ENCODE measurements around the gene CARMIL1.

The CARMIL1 gene

DNA sequence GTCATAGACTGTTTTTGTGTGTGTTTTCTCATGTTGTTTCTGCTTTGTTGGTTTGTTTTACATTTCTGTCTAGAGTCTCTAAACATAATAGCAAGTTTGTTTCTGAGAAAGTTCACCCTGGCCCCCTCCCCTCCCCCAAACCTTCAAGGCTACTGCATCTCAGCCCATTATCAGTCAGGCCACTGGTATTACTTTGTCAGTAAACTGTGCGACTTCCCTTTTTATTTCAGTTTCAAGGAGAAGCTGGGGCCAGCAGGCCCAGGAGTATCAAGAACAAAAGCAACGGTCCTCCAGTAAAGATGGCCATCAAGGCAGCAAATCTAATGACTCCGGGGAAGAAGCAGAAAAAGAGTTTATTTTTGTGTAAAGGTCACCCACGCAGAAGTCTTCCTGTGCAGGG is 340.0 kb downstream of the CARMIL1 start:
- no peak for DNase-seq (ENCODE audit: low read depth)

GRCh38 chr6:25620391-25620790 is 341.2 kb downstream of the CARMIL1 start:
- DNase-seq (ENCODE audit: low read depth) = no peak

DNA sequence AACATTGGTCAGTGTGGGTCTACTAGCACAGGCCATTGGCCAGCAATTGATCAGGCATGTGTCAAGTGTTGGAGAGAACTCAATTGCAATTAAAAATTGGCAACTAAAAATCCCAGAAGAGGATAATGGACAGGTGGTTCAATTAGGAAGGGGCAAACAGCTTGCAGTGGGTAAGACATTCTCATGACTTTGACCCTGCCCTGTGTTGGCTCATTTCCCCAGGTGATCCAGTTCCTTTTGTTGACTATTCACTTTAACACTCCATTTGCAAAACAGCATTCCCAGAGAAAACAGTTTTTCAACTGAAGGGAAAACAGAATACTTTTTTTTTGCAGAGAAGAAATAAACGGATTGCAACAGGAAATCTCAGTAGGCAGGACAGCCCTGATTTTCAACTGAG is 343.9 kb downstream of the CARMIL1 start:
- DNase-seq (ENCODE audit: low read depth) = no peak

DNA sequence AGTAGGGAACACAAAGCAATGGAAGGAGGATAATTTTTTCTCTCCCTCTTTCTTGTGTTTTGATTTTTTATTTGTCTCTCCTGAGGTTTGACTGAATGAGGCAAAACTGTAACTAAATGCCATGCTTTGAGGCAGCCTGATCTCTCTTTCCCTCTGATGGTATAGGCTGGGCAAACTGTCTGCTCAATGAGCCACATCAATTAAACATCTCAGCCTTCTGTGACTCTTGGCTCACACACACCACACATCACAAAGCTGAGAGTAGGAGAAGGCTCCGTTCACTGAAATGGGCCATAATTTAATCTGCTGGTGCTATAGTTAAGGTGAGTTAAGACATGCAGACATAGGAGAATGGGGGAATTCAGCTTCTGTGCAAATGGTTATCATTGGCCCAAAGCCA is 344.7 kb downstream of the CARMIL1 start:
- DNase-seq (ENCODE audit: low read depth) = no peak

- DNase-seq (ENCODE audit: low read depth) = no peak
Measured at GRCh38 chr6:25627001-25627400, 347.8 kb downstream of the CARMIL1 start.

- DNase-seq (ENCODE audit: low read depth) = no peak
Measured at GRCh38 chr6:25628471-25629197, 349.5 kb downstream of the CARMIL1 start.

GRCh38 chr6:25629198-25629576 is 350.0 kb downstream of the CARMIL1 start:
- no peak for DNase-seq (ENCODE audit: low read depth)

DNA sequence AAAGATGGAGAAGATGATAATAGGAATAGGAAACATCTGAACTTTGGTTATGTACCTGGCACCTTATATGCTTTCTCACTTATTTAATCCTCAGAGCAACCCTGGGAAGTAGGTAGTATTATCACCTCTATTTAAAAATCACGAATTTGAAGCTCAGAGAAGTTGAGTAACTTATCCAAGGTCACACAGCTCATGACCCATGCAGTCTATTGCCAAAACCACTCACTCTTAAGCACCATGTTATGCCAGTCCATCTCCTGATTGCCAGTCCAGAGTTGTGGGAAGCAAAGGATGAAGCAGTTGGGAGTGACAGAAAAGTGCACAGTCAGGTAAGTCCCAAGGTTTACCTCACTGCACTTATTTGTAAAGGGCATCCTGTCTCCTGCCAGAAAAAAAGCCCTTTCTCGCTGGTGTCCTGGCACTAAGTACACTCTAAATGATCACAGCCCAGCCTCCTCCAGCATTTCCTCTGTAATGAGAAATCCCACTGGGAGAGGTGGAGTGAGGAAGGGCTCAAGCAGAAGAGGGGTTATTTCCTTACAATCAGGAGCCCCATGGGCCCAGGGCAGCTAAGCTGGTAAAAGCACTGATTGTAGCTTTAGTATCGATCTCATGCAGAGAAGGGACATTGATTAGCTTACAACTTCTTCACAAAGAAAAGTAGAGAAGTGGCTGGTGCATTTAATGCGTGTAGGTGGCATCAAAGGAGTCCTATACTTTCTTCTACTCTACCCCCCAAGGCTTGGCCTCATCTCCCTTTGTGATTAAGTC is 351.5 kb downstream of the CARMIL1 start:
- DNase-seq (ENCODE audit: low read depth) = no peak

DNA sequence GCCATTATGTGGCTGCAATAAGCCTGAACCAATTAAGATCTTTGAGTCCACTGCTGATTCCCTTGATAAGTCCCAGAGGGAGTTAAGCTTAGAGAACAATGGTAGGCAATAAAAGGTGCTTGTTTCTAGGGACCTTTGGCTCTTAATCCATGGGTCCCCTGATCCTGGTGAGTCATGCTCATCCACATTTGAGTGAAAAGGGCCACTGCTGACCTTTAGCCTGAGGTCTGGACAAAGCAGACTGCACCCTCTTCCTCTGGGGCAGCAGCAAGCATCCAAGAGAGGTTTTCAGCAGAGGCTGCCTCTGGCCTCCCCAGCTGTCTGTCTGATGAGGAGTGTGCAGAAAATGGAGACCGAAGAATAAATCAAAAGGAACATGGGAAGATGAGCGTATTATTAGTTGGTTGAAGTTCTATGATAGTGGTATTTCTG is 356.7 kb downstream of the CARMIL1 start:
- no peak for DNase-seq (ENCODE audit: low read depth)

DNA sequence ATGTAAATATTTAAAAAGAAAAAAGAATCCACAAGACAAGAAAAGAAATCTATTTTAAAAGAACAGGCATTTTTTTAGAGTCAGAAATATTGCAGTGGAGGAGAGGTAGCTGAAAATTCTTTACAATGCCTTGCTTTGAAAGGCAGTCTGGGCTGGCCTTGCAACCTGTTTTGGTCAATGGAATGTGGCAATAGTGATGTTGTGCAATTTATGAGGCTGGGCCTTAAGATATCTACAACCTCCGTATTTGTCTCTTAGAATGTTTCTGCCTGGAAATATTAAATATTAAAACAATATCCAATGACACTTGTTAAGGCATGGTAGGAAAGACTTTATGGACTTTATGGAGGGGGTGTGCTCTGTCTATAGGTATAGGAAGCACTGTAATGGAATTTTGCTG is 358.0 kb downstream of the CARMIL1 start:
- DNase-seq (ENCODE audit: low read depth) = no peak

GRCh38 chr6:25637960-25638434 is 358.8 kb downstream of the CARMIL1 start:
- DNase-seq (ENCODE audit: low read depth) = no peak

- no peak for DNase-seq (ENCODE audit: low read depth)
Measured at GRCh38 chr6:25639653-25640052, 360.5 kb downstream of the CARMIL1 start.

DNA sequence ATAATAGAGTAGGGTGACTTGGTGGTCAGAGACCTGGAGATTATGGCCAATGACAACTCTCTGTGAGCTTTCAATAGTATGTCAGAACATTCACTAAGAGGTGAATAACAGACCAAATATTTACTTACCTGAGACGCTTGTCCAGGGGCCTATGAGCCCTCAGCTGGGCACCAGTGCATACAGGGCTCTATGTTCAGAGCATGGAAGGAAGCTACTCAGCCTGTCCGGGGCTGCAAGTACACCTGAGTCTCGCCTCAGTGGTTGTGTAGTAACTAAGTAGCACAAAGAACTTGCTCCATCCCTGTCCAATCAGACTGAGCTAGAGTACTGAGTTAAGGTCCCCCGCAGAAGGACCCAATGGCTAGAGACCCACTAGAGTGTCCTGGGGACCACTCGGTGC is 361.3 kb downstream of the CARMIL1 start:
- no peak for DNase-seq (ENCODE audit: low read depth)

- DNase-seq (ENCODE audit: low read depth) = no peak
Measured at GRCh38 chr6:25640891-25641290, 361.7 kb downstream of the CARMIL1 start.

DNA sequence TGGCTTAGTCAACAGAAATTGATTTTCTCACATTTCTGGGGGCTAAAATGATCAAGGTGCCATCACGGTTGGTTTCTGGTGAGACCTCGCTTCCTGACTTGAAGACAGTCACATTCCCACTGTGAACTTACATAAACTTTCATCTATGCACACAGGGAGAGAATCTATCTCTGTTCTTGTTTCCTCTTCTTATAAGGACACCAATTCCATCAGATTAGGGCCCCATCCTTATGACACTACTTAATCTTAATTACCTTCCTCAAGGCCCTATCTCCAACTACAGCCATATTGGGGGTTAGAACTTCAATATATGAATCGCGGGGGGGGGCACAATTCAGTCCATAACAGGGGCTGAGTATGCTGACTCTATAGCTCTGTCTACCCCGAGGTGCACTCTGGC is 362.2 kb downstream of the CARMIL1 start:
- no peak for DNase-seq (ENCODE audit: low read depth)

DNA sequence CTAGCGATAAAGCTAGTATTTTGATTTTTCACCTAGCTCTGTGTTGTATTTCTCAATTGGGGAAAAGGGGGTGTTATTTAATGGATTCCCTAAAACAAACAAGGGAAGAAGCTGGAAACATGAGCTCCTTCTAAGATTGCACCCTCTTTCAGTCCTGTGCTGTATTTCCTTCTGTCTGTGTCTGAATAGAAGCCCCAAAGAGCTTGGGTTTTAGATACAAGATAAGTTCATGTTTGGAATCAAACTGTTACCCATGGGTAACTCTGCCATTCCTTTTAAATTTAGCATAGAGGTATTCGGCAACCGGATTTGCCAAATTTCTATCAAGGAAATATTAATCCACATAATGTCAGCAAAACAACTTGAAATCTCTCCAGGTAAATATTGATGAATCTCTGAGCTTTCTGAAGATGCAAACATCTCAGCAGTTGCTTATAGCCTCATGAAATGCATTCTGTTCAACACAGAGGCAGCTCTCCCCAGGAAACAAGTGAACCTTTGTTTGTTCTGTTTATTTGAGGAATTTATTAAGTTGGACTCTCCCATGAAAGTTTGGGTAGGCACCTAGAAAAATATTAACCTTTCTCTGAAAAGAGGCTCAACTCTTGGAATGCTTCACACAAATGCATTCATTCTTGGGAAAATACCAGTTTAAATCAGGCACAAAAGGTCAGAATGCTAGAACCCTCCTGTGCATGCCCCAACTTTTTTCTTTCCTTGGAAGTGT is 362.9 kb downstream of the CARMIL1 start:
- DNase-seq (ENCODE audit: low read depth) = no peak

GRCh38 chr6:25642667-25643328 is 363.6 kb downstream of the CARMIL1 start:
- no peak for DNase-seq (ENCODE audit: low read depth)

GRCh38 chr6:25645916-25646315 is 366.7 kb downstream of the CARMIL1 start:
- no peak for DNase-seq (ENCODE audit: low read depth)

GRCh38 chr6:25649611-25650010 is 370.4 kb downstream of the CARMIL1 start:
- DNase-seq (ENCODE audit: low read depth) = no peak

- peak; percentile 27 for DNase-seq (ENCODE audit: low read depth)
Measured at GRCh38 chr6:25652007-25652515, 372.9 kb downstream of the CARMIL1 start, which contains the start of gene SCGN. SCGN (plus strand) TSS chr6:25652215; CDS start chr6:25652404, 189 bp downstream.

- DNase-seq (ENCODE audit: low read depth) = no peak
Measured at GRCh38 chr6:25655723-25656122, 376.5 kb downstream of the CARMIL1 start.

Data from ELR (cell line).